Activated B cell treated with CpG ODN at 0.5 μM for 24 hours (primary cell): ENCODE data around the gene RBMS3. TPM values are rescaled to one million over a fixed set of nuclear protein-coding genes. Genes with fewer than 3 reads are reported as not detected.

Source experiments
- ATAC-seq: fragments of 200-7000 bp; cut with Tn5 transposase; one replicate; pipeline ENCODE4 v1.10.0; 2021; ENCODE audit warnings: low read depth, mild to moderate bottlenecking, moderate library complexity
- CTCF ChIA-PET: fragments of 350-600 bp; sonication (Branson Sonifier 250); formaldehyde crosslinking; loops from one replicate; lab custom pipeline; 2021; ENCODE audit warnings: antibody characterized with exemption; lab: Charles Lee
- POLR2A ChIA-PET: fragments of 350-600 bp; sonication (Branson Sonifier 250); formaldehyde crosslinking; loops from one replicate; lab custom pipeline; 2021; ENCODE audit warnings: antibody characterized with exemption; lab: Charles Lee
- DNase-seq: peaks from one replicate; pipeline ENCODE4 v3.0.0; 2022
- H3K27ac Mint-ChIP-seq: one replicate; pipeline ENCODE4 v1.8.0; 2020; ENCODE audit warnings: mixed read lengths
- H3K27me3 Mint-ChIP-seq: one replicate; pipeline ENCODE4 v1.8.0; 2021; ENCODE audit warnings: mixed read lengths
- H3K36me3 Mint-ChIP-seq: one replicate; pipeline ENCODE4 v1.8.0; 2021; ENCODE audit warnings: low read depth, mixed read lengths
- H3K4me1 Mint-ChIP-seq: one replicate; pipeline ENCODE4 v1.8.0; 2021; ENCODE audit warnings: mixed read lengths
- H3K4me3 Mint-ChIP-seq: one replicate; pipeline ENCODE4 v1.8.0; 2020; ENCODE audit warnings: mild to moderate bottlenecking, mixed read lengths
- H3K9me3 Mint-ChIP-seq: one replicate; pipeline ENCODE4 v1.8.0; 2020; ENCODE audit warnings: mixed read lengths
- intact Hi-C: fragments of 100-400 bp; cut with micrococcal nuclease; formaldehyde crosslinking; loops from one replicate; pipeline ENCODE4 v1.15.1; 2024
- total RNA-seq: library from RNA; stranded (reverse); gene quantifications from 2 replicates; pipeline ENCODE4 v1.2.3, GENCODE V29; 2022
- TF ChIP-seq, protein P1 (sequence below): fragments of 200-600 bp; IDR thresholded peaks from one replicate; pipeline ENCODE4 v1.8.0; 2022; ENCODE audit warnings: antibody characterized with exemption, mild to moderate bottlenecking

The RBMS3 gene
- total RNA-seq, 1 donor from 2014 or later = 0.31 TPM

DNA sequence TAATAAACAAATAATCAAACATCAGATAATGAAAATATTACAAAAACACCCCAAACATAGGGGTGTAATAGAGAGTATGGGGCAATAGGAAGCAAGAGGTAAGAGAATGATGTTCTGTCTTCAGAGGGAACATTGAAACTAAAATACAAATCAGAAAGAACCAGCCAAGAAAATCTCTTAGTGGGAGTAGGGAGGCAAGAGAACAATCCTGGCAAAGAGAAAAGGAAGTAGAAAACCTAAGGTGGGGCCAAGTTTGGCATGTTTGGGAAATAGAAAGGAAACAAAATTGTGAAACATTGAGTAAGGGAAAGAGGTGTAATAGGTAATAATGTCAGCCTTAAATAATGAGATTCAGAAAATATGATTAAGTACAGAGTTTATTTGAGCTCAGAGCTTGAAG lies 467.1 kb downstream of the RBMS3 start:
- TF ChIP-seq, protein P1, sequence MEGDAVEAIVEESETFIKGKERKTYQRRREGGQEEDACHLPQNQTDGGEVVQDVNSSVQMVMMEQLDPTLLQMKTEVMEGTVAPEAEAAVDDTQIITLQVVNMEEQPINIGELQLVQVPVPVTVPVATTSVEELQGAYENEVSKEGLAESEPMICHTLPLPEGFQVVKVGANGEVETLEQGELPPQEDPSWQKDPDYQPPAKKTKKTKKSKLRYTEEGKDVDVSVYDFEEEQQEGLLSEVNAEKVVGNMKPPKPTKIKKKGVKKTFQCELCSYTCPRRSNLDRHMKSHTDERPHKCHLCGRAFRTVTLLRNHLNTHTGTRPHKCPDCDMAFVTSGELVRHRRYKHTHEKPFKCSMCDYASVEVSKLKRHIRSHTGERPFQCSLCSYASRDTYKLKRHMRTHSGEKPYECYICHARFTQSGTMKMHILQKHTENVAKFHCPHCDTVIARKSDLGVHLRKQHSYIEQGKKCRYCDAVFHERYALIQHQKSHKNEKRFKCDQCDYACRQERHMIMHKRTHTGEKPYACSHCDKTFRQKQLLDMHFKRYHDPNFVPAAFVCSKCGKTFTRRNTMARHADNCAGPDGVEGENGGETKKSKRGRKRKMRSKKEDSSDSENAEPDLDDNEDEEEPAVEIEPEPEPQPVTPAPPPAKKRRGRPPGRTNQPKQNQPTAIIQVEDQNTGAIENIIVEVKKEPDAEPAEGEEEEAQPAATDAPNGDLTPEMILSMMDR = no peak
- ATAC-seq (no peak), DNase-seq (no peak)
- Mint-ChIP-seq H3K4me1 (no peaks in the 10 kb centered on the region), H3K36me3 (no peaks in the 10 kb centered on the region), H3K27ac (no peak overlapping the region), H3K27me3 (no peaks in the 10 kb centered on the region), H3K9me3 (no peaks in the 10 kb centered on the region), H3K4me3 (no peak overlapping the region)
- POLR2A ChIA-PET = no interaction called here
- CTCF ChIA-PET = no interaction called here
- intact Hi-C loops = no loop called here

GRCh38 chr3:29751647-29752314 lies 470.9 kb downstream of the RBMS3 start:
- no peaks in the 10 kb centered on the region for H3K9me3 Mint-ChIP-seq
- no peaks in the 10 kb centered on the region for H3K36me3 Mint-ChIP-seq
- no peak for ATAC-seq
- TF ChIP-seq, protein P1 = no peak
- no peaks in the 10 kb centered on the region for H3K4me1 Mint-ChIP-seq
- H3K27me3 Mint-ChIP-seq = no peaks in the 10 kb centered on the region
- DNase-seq = no peak
- POLR2A ChIA-PET = no interaction called here
- H3K4me3 Mint-ChIP-seq = no peak overlapping the region
- intact Hi-C loops = no loop called here
- CTCF ChIA-PET = no interaction called here
- no peak overlapping the region for H3K27ac Mint-ChIP-seq

- no peak for DNase-seq
- Mint-ChIP-seq H3K9me3 (no peaks in the 10 kb centered on the region), H3K4me1 (no peaks in the 10 kb centered on the region), H3K36me3 (no peaks in the 10 kb centered on the region), H3K27ac (no peak overlapping the region), H3K4me3 (no peak overlapping the region), H3K27me3 (no peaks in the 10 kb centered on the region)
- ChIA-PET CTCF (no interaction called here), POLR2A (no interaction called here)
- TF ChIP-seq, protein P1 = no peak
- intact Hi-C loops = no loop called here
- ATAC-seq = no peak
Observed at GRCh38 chr3:29754346-29754745, 473.5 kb downstream of the RBMS3 start.

GRCh38 chr3:29755416-29755815 lies 474.5 kb downstream of the RBMS3 start:
- no peak for DNase-seq
- H3K4me1 Mint-ChIP-seq = no peaks in the 10 kb centered on the region
- ChIA-PET CTCF (no interaction called here), POLR2A (no interaction called here)
- no peak overlapping the region for H3K4me3 Mint-ChIP-seq
- no peak overlapping the region for H3K27ac Mint-ChIP-seq
- no peaks in the 10 kb centered on the region for H3K9me3 Mint-ChIP-seq
- intact Hi-C loops = no loop called here
- TF ChIP-seq, protein P1 = no peak
- no peak for ATAC-seq
- no peaks in the 10 kb centered on the region for H3K27me3 Mint-ChIP-seq
- H3K36me3 Mint-ChIP-seq = no peaks in the 10 kb centered on the region

DNA sequence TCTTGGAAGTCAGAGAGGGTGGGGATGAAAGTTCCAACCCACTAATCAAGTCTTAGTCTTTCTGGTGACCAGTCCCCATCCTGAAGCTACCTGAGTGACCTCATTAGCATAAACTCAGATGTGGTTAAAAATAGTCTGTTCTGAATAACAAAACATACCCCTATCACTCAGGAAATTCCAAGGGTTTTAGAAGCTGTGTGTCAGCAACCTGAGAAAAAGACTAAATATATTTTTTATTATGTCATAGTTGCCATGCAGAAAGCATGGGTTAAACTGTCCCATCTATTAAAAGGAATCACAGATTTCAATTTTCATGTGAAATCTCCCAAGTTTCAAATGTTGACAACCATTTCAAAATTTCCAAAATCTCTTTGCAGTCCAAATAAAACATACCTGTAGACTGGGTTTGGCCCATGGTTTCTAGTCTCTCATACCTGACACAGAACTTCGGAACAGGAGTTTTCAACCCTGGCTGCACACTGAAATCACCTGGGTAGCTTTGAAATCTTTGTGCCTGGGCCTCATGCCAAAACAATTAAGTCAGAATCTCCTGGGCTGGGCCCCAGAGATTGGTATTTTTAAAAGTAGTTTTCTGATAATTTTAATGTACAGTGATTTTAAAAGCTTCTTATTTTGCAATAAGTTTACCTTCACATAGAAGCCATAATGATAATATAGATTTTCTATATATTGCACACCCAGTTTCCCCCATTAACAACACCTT lies 476.3 kb downstream of the RBMS3 start:
- CTCF ChIA-PET = no interaction called here
- intact Hi-C loops = no loop called here
- no peak overlapping the region for H3K27ac Mint-ChIP-seq

More for the DNA sequence above, 476.3 kb downstream of the RBMS3 start:
- Mint-ChIP-seq H3K9me3 (no peaks in the 10 kb centered on the region), H3K4me3 (no peak overlapping the region), H3K4me1 (no peaks in the 10 kb centered on the region), H3K36me3 (no peaks in the 10 kb centered on the region), H3K27me3 (no peaks in the 10 kb centered on the region)
- ATAC-seq (no peak), DNase-seq (no peak)
- POLR2A ChIA-PET = no interaction called here
- TF ChIP-seq, protein P1 = no peak
